HL-60/S4 treated with retinoic acid at 250 ng/mL for 4 days and 3 days (cell line): ENCODE measurements around the gene NLRP3.
"Not testable (repeated sequence)": the region's sequence is repeated elsewhere in the genome, so short reads cannot be mapped to it uniquely, and the experiment has no call there.

Source experiments
- in situ Hi-C: fragments of 300-500 bp; cut with MboI; formaldehyde crosslinking; loops from 2 replicates; pipeline ENCODE4 v1.7.0; 2022; ENCODE audit warnings: low sequenced_read_pairs

The NLRP3 gene

GRCh38 chr1:247390116-247390791, 25.7 kb upstream of the NLRP3 start:
- in situ Hi-C loops: no loop called here

GRCh38 chr1:247390996-247391395, 25.0 kb upstream of the NLRP3 start:
- in situ Hi-C loops: no loop called here

GRCh38 chr1:247392088-247392487, 23.9 kb upstream of the NLRP3 start:
- in situ Hi-C loops: no loop called here

GRCh38 chr1:247395075-247395474, 20.9 kb upstream of the NLRP3 start:
- in situ Hi-C loops: not testable (repeated sequence)

GRCh38 chr1:247400685-247401084, 15.3 kb upstream of the NLRP3 start:
- in situ Hi-C loops: no loop called here

GRCh38 chr1:247401310-247402119, 14.5 kb upstream of the NLRP3 start:
- in situ Hi-C loops: no loop called here

GRCh38 chr1:247402120-247402675, 13.8 kb upstream of the NLRP3 start:
- in situ Hi-C loops: no loop called here

GRCh38 chr1:247406014-247406656, 9.8 kb upstream of the NLRP3 start:
- in situ Hi-C loops: no loop called here

- in situ Hi-C loops: no loop called here
Measured at GRCh38 chr1:247407180-247407616, 8.8 kb upstream of the NLRP3 start.

GRCh38 chr1:247408100-247408499, 7.9 kb upstream of the NLRP3 start:
- in situ Hi-C loops: no loop called here

- in situ Hi-C loops: no loop called here
Measured at GRCh38 chr1:247409869-247410544, 6.0 kb upstream of the NLRP3 start.

GRCh38 chr1:247411621-247412327, 4.2 kb upstream of the NLRP3 start:
- in situ Hi-C loops: no loop called here

- in situ Hi-C loops: no loop called here
Measured at GRCh38 chr1:247417831-247418230, 1.9 kb downstream of the NLRP3 start.

GRCh38 chr1:247419336-247419735, 3.4 kb downstream of the NLRP3 start:
- in situ Hi-C loops: no loop called here

- in situ Hi-C loops: no loop called here
Measured at GRCh38 chr1:247421074-247421473, 5.1 kb downstream of the NLRP3 start.

GRCh38 chr1:247429496-247429895, 13.5 kb downstream of the NLRP3 start:
- in situ Hi-C loops: no loop called here

- in situ Hi-C loops: no loop called here
Measured at GRCh38 chr1:247430434-247430833, 14.5 kb downstream of the NLRP3 start.

- in situ Hi-C loops: no loop called here
Measured at GRCh38 chr1:247431643-247432042, 15.7 kb downstream of the NLRP3 start.

GRCh38 chr1:247434005-247434404, 18.0 kb downstream of the NLRP3 start:
- in situ Hi-C loops: no loop called here

- in situ Hi-C loops: no loop called here
Measured at GRCh38 chr1:247435030-247435758, 19.2 kb downstream of the NLRP3 start.
